Measurements from ENCODE around the gene ZNF462. TPM values are rescaled to one million over a fixed set of nuclear protein-coding genes. Genes with fewer than 3 reads are reported as not detected.

The ZNF462 gene
- total RNA-seq, 1 experiment from 2014 or later: 164 TPM

DNA sequence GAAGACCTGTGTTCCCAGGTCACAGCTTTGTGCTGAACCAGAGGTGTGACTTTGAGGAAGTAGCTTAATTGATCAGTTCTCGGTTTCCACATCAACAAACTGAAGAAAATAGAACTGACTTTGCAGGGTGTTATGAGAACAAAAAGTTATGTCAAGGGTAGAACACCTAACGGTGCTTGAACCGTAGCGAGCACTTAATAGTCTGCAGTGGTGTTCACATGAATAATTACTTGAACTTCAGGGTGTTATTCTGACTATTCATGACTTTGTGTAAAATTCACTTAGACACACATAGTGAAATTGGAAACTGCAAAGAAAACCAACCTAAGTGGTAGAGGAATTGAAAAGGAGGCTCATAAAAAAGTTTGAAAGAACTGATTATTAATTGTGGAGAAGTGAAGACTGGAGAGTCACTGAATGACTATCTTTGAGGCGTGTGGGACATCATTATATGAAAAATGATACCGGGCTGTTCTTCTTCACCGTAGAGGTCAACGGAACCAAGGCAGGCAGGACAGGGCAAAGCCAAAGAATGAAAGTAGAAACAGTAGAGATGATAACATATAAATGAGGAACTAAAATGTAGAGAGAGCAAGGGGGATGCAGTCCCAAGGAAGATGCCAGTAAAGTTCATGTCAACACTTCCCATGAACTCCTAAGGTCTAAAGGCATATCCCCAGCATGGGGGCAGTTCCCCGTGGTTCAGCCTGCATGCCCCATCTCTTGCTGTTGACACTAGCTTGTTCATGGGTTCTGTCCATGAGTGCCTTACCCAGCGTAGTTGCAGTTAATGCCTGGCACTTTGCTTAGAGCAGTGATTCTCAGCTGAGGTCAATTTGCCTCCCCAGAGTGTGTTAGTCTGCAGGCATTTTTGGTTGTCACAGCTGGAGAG lies 118.7 kb downstream of the ZNF462 start:
- no peak overlapping the region for H3K14ac ChIP-seq (ENCODE audit: insufficient read depth, low read length)
- no peak overlapping the region for H3K4me3 Mint-ChIP-seq
- no peaks in the 10 kb centered on the region for H3K27me3 ChIP-seq (ENCODE audit: insufficient read depth, low read length)
- no peak overlapping the region for H2AK5ac ChIP-seq (ENCODE audit: insufficient read length, low read length)
- WGBS (ENCODE audit: extremely low coverage, insufficient read length, low lambda C conversion rate): no CpG with 5 or more reads among the region's 10 CpGs
- no peak overlapping the region for H3T11ph ChIP-seq (ENCODE audit: low read length)
- H3K4ac ChIP-seq (ENCODE audit: low read depth, low read length): no peak overlapping the region
- H2BK20ac ChIP-seq (ENCODE audit: low read depth, low read length, poor library complexity, severe bottlenecking): no peak overlapping the region
- H3K4me1 Mint-ChIP-seq: no peaks in the 10 kb centered on the region
- no peaks in the 10 kb centered on the region for H3K79me2 ChIP-seq (ENCODE audit: insufficient read depth, low read length)
- no peak overlapping the region for H3K23ac ChIP-seq (ENCODE audit: insufficient read length, low read depth, low read length)
- no peak overlapping the region for H2BK12ac ChIP-seq (ENCODE audit: insufficient read length, low read depth, low read length)
- H3K79me1 ChIP-seq (ENCODE audit: insufficient read depth, low read depth, low read length, poor library complexity, severe bottlenecking): no peaks in the 10 kb centered on the region
- H4K8ac ChIP-seq (replicated peaks; ENCODE audit: insufficient read length, low read depth, low read length): no peak overlapping the region
- TF ChIP-seq CTCF (conservative IDR thresholded peaks at IDR 0.05): no peak
- no peak overlapping the region for H3K56ac ChIP-seq (ENCODE audit: insufficient read length, low read depth, low read length)
- H3K23me2 ChIP-seq (ENCODE audit: insufficient read length, low read depth, low read length, poor library complexity, severe bottlenecking): no peaks in the 10 kb centered on the region
- no peak overlapping the region for H2AFZ ChIP-seq (ENCODE audit: low read length)
- no peak overlapping the region for H3K4me2 ChIP-seq (ENCODE audit: insufficient read depth, insufficient read length, low read length)
- no peak overlapping the region for H2BK120ac ChIP-seq (ENCODE audit: low read depth, low read length, poor library complexity, severe bottlenecking)
- H3K36me3 Mint-ChIP-seq (ENCODE audit: insufficient read depth in 1 of 3, low read depth in 3 of 3): peaks cover 67 to 91% (median 83%) of the 10 kb centered on the region in 3 experiments
- H3K18ac ChIP-seq (ENCODE audit: insufficient read length, low read depth, low read length): no peak overlapping the region
- H3K4me1 ChIP-seq (ENCODE audit: insufficient read depth, low read length): no peaks in the 10 kb centered on the region
- no peak overlapping the region for H4K5ac ChIP-seq (ENCODE audit: insufficient read length, low read depth, low read length)
- H4K91ac ChIP-seq (ENCODE audit: insufficient read length, low read depth, low read length): no peak overlapping the region
- H3K27ac ChIP-seq (ENCODE audit: insufficient read length, low read depth, low read length): no peak overlapping the region
- DNase-seq: no peak
- H3K9me3 Mint-ChIP-seq: no peaks in the 10 kb centered on the region
- peak overlapping the region in 2 of 3 experiments; percentile 17 to 83; a peak in 2 of 7 replicates for H3K27ac Mint-ChIP-seq
- no peak overlapping the region for H3K9ac ChIP-seq (ENCODE audit: extremely low read depth, insufficient read length, low read length)
- H3K27me3 Mint-ChIP-seq (ENCODE audit: low read depth): no peaks in the 10 kb centered on the region
- peaks cover 3% of the 10 kb centered on the region for H4K20me1 ChIP-seq (ENCODE audit: control insufficient read depth, insufficient read depth, insufficient read length)
- no peak overlapping the region for H2BK15ac ChIP-seq (ENCODE audit: low read depth, low read length)
- no peaks in the 10 kb centered on the region for H3K9me3 ChIP-seq (ENCODE audit: control insufficient read depth, low read depth, low read length)
- H2BK5ac ChIP-seq (ENCODE audit: insufficient read length, low read length): no peak overlapping the region
